A673 (cell line): ENCODE results near the gene TCF7L2.

Source experiments
- EZH2 ChIP-seq: fragments of 200-600 bp; sonication (generic); IDR thresholded peaks from 2 replicates; pipeline ENCODE4 v1.6.1; 2017; ENCODE audit warnings: borderline replicate concordance, low read depth, mild to moderate bottlenecking, mixed read lengths, antibody characterized with exemption, low read length; ENCODE audit not compliant: poor library complexity, severe bottlenecking
- TF ChIP-seq, protein P1 (sequence below): fragments of 300-800, 200-600 bp; sonication (generic); conservative IDR thresholded peaks from 2 replicates; pipeline ENCODE4 v1.5.1; 2017; ENCODE audit warnings: low read depth, mild to moderate bottlenecking, antibody characterized with exemption, low read length, moderate library complexity, mixed read lengths

DNA sequence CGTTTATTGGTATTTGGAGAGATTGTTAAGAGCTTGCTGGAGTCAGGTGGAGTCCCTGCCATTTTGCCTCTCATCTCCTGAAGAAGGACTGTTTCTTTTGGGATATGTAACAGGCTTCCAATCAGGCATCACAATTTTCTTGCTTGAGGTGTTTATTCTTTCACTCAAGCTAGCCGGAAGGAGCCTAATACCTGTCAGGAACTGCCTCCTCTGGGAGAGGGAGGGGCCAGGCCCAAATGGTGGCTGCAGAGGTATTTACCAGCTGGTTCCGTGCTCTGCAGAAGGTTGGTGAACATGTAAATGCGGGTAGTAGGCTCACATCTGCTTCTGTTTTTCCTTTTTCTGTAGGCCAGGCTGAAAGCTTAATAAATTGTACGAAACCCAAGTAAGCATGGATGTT is 114.0 kb downstream of the TCF7L2 start:
- TF ChIP-seq, protein P1, sequence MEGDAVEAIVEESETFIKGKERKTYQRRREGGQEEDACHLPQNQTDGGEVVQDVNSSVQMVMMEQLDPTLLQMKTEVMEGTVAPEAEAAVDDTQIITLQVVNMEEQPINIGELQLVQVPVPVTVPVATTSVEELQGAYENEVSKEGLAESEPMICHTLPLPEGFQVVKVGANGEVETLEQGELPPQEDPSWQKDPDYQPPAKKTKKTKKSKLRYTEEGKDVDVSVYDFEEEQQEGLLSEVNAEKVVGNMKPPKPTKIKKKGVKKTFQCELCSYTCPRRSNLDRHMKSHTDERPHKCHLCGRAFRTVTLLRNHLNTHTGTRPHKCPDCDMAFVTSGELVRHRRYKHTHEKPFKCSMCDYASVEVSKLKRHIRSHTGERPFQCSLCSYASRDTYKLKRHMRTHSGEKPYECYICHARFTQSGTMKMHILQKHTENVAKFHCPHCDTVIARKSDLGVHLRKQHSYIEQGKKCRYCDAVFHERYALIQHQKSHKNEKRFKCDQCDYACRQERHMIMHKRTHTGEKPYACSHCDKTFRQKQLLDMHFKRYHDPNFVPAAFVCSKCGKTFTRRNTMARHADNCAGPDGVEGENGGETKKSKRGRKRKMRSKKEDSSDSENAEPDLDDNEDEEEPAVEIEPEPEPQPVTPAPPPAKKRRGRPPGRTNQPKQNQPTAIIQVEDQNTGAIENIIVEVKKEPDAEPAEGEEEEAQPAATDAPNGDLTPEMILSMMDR = no peak
- TF ChIP-seq EZH2 = no peak
